ENCODE measurements around the gene TAS2R46. TPM values are rescaled to one million over a fixed set of nuclear protein-coding genes. Genes with fewer than 3 reads are reported as not detected.

The TAS2R46 gene
- total and polyA plus RNA-seq, 9 of the 15 experiments (the other 6 are each of a cell fraction or from before 2014, with no cell fraction given) = 0.08 to 1.8 (median 0.47) TPM; not detected in 2

Small RNA genes within 50 kb of the gene (small RNA-seq; reads per million reads assigned to genes)
- gene AC018630.1 = not detected

Other genes starting within 250 kb of the TAS2R46 start
Only the 7 nearest of the 16 such genes appear.
- gene TAS2R50, start 75.4 kb downstream of the TAS2R46 start, total RNA-seq (2014; rRNA removed) = 0.61 TPM in 1 of 2 replicates, not detected in the other
- 0.91 and 1.6 TPM in 2 replicates for gene TAS2R50, start 75.4 kb downstream of the TAS2R46 start, total RNA-seq (2014; rRNA removed; fragmentation: Illumina TruSeq; extraction: Trizol)
- 1.3 and 1.4 TPM in 2 replicates for gene TAS2R50, start 75.4 kb downstream of the TAS2R46 start, total RNA-seq (2015; rRNA removed; fragmentation: Illumina TruSeq; extraction: Trizol)
- gene TAS2R50, start 75.4 kb downstream of the TAS2R46 start, total RNA-seq (2021) = 0.18 and 0.49 TPM in 2 replicates
- gene TAS2R50, start 75.4 kb downstream of the TAS2R46 start, polyA plus RNA-seq (2011; rRNA removed) = 0.09 and 0.15 TPM in 2 replicates
- gene TAS2R50, start 75.4 kb downstream of the TAS2R46 start, polyA plus RNA-seq (2014; fragmentation: Illumina TruSeq; extraction: Trizol) = not detected in 2 replicates
- gene TAS2R50, start 75.4 kb downstream of the TAS2R46 start, polyA plus RNA-seq (2014; fragmentation: Nextera tagmentation; extraction: Ambion mirVana) = under 1 TPM in 1 of 2 experiments, not detected in 1; 0.06 TPM
- 0.36 TPM in 1 of 2 replicates, not detected in the other for gene TAS2R50, start 75.4 kb downstream of the TAS2R46 start, polyA plus RNA-seq (2014; rRNA removed)
- gene TAS2R20, start 64.0 kb downstream of the TAS2R46 start, total RNA-seq (2014; rRNA removed) = 0.69 and 0.77 TPM in 2 replicates
- 2.3 and 2.7 TPM in 2 replicates for gene TAS2R20, start 64.0 kb downstream of the TAS2R46 start, total RNA-seq (2014; rRNA removed; fragmentation: Illumina TruSeq; extraction: Trizol)
- 1.7 and 1.9 TPM in 2 replicates for gene TAS2R20, start 64.0 kb downstream of the TAS2R46 start, total RNA-seq (2015; rRNA removed; fragmentation: Illumina TruSeq; extraction: Trizol)
- gene TAS2R20, start 64.0 kb downstream of the TAS2R46 start, total RNA-seq (2021) = 0.74 and 0.93 TPM in 2 replicates
- 1.7 and 1.8 TPM in 2 replicates for gene TAS2R20, start 64.0 kb downstream of the TAS2R46 start, polyA plus RNA-seq (2011; rRNA removed)
- gene TAS2R20, start 64.0 kb downstream of the TAS2R46 start, polyA plus RNA-seq (2014; fragmentation: Illumina TruSeq; extraction: Trizol) = 0.55 and 0.67 TPM in 2 replicates
- under 1 TPM; 0.07 to 0.18 TPM for gene TAS2R20, start 64.0 kb downstream of the TAS2R46 start, polyA plus RNA-seq (2014; fragmentation: Nextera tagmentation; extraction: Ambion mirVana)
- gene TAS2R20, start 64.0 kb downstream of the TAS2R46 start, polyA plus RNA-seq (2014; rRNA removed) = 0.44 and 0.45 TPM in 2 replicates
- gene TAS2R19, start 39.7 kb downstream of the TAS2R46 start, total RNA-seq (2014; rRNA removed) = 0.27 and 0.90 TPM in 2 replicates
- 3.0 and 4.1 TPM in 2 replicates for gene TAS2R19, start 39.7 kb downstream of the TAS2R46 start, total RNA-seq (2014; rRNA removed; fragmentation: Illumina TruSeq; extraction: Trizol)
- 2.4 and 2.5 TPM in 2 replicates for gene TAS2R19, start 39.7 kb downstream of the TAS2R46 start, total RNA-seq (2015; rRNA removed; fragmentation: Illumina TruSeq; extraction: Trizol)
- 0.86 and 1.2 TPM in 2 replicates for gene TAS2R19, start 39.7 kb downstream of the TAS2R46 start, total RNA-seq (2021)
- 0.87 and 1.6 TPM in 2 replicates for gene TAS2R19, start 39.7 kb downstream of the TAS2R46 start, polyA plus RNA-seq (2011; rRNA removed)
- 0.13 TPM in 1 of 2 replicates, not detected in the other for gene TAS2R19, start 39.7 kb downstream of the TAS2R46 start, polyA plus RNA-seq (2014; fragmentation: Illumina TruSeq; extraction: Trizol)
- gene TAS2R19, start 39.7 kb downstream of the TAS2R46 start, polyA plus RNA-seq (2014; fragmentation: Nextera tagmentation; extraction: Ambion mirVana) = not detected
- gene TAS2R19, start 39.7 kb downstream of the TAS2R46 start, polyA plus RNA-seq (2014; rRNA removed) = 0.12 and 0.21 TPM in 2 replicates
- gene TAS2R31, start 30.9 kb downstream of the TAS2R46 start, total RNA-seq (2014; rRNA removed) = 0.59 and 0.86 TPM in 2 replicates
- gene TAS2R31, start 30.9 kb downstream of the TAS2R46 start, total RNA-seq (2014; rRNA removed; fragmentation: Illumina TruSeq; extraction: Trizol) = 3.6 and 4.5 TPM in 2 replicates
- 2.0 and 2.3 TPM in 2 replicates for gene TAS2R31, start 30.9 kb downstream of the TAS2R46 start, total RNA-seq (2015; rRNA removed; fragmentation: Illumina TruSeq; extraction: Trizol)
- gene TAS2R31, start 30.9 kb downstream of the TAS2R46 start, total RNA-seq (2021) = 1.0 and 1.1 TPM in 2 replicates
- 1.1 and 1.4 TPM in 2 replicates for gene TAS2R31, start 30.9 kb downstream of the TAS2R46 start, polyA plus RNA-seq (2011; rRNA removed)
- gene TAS2R31, start 30.9 kb downstream of the TAS2R46 start, polyA plus RNA-seq (2014; fragmentation: Illumina TruSeq; extraction: Trizol) = not detected in 2 replicates
- gene TAS2R31, start 30.9 kb downstream of the TAS2R46 start, polyA plus RNA-seq (2014; fragmentation: Nextera tagmentation; extraction: Ambion mirVana) = not detected
- 0.20 TPM in 1 of 2 replicates, not detected in the other for gene TAS2R31, start 30.9 kb downstream of the TAS2R46 start, polyA plus RNA-seq (2014; rRNA removed)
- not detected in 2 replicates for gene TAS2R43, start 30.0 kb upstream of the TAS2R46 start, total RNA-seq (2014; rRNA removed)
- not detected in 2 replicates for gene TAS2R43, start 30.0 kb upstream of the TAS2R46 start, total RNA-seq (2014; rRNA removed; fragmentation: Illumina TruSeq; extraction: Trizol)
- gene TAS2R43, start 30.0 kb upstream of the TAS2R46 start, total RNA-seq (2015; rRNA removed; fragmentation: Illumina TruSeq; extraction: Trizol) = not detected in 2 replicates
- gene TAS2R43, start 30.0 kb upstream of the TAS2R46 start, total RNA-seq (2021) = not detected in 2 replicates
- not detected in 2 replicates for gene TAS2R43, start 30.0 kb upstream of the TAS2R46 start, polyA plus RNA-seq (2011; rRNA removed)
- gene TAS2R43, start 30.0 kb upstream of the TAS2R46 start, polyA plus RNA-seq (2014; fragmentation: Illumina TruSeq; extraction: Trizol) = not detected in 2 replicates
- not detected for gene TAS2R43, start 30.0 kb upstream of the TAS2R46 start, polyA plus RNA-seq (2014; fragmentation: Nextera tagmentation; extraction: Ambion mirVana)
- gene TAS2R43, start 30.0 kb upstream of the TAS2R46 start, polyA plus RNA-seq (2014; rRNA removed) = not detected in 2 replicates
- 1.0 and 1.1 TPM in 2 replicates for gene TAS2R30, start 72.3 kb upstream of the TAS2R46 start, total RNA-seq (2014; rRNA removed)
- gene TAS2R30, start 72.3 kb upstream of the TAS2R46 start, total RNA-seq (2014; rRNA removed; fragmentation: Illumina TruSeq; extraction: Trizol) = 4.0 and 4.9 TPM in 2 replicates
- gene TAS2R30, start 72.3 kb upstream of the TAS2R46 start, total RNA-seq (2015; rRNA removed; fragmentation: Illumina TruSeq; extraction: Trizol) = 2.8 and 3.4 TPM in 2 replicates
- 0.87 and 0.93 TPM in 2 replicates for gene TAS2R30, start 72.3 kb upstream of the TAS2R46 start, total RNA-seq (2021)
- 0.14 and 0.39 TPM in 2 replicates for gene TAS2R30, start 72.3 kb upstream of the TAS2R46 start, polyA plus RNA-seq (2011; rRNA removed)
- not detected in 2 replicates for gene TAS2R30, start 72.3 kb upstream of the TAS2R46 start, polyA plus RNA-seq (2014; fragmentation: Illumina TruSeq; extraction: Trizol)
- under 1 TPM in 1 of 2 experiments, not detected in 1; 0.11 TPM for gene TAS2R30, start 72.3 kb upstream of the TAS2R46 start, polyA plus RNA-seq (2014; fragmentation: Nextera tagmentation; extraction: Ambion mirVana)
- not detected in 2 replicates for gene TAS2R30, start 72.3 kb upstream of the TAS2R46 start, polyA plus RNA-seq (2014; rRNA removed)
- 8.8 and 9.7 TPM in 2 replicates for gene SMIM10L1, start 108.9 kb upstream of the TAS2R46 start, total RNA-seq (2014; rRNA removed)
- 9.0 and 9.9 TPM in 2 replicates for gene SMIM10L1, start 108.9 kb upstream of the TAS2R46 start, total RNA-seq (2014; rRNA removed; fragmentation: Illumina TruSeq; extraction: Trizol)
- gene SMIM10L1, start 108.9 kb upstream of the TAS2R46 start, total RNA-seq (2015; rRNA removed; fragmentation: Illumina TruSeq; extraction: Trizol) = 10.1 and 10.3 TPM in 2 replicates
- 9.1 TPM in 2 replicates for gene SMIM10L1, start 108.9 kb upstream of the TAS2R46 start, total RNA-seq (2021)
- 3.6 and 4.7 TPM in 2 replicates for gene SMIM10L1, start 108.9 kb upstream of the TAS2R46 start, polyA plus RNA-seq (2011; rRNA removed)
- gene SMIM10L1, start 108.9 kb upstream of the TAS2R46 start, polyA plus RNA-seq (2014; fragmentation: Illumina TruSeq; extraction: Trizol) = 6.9 and 8.1 TPM in 2 replicates
- 1 to 10 TPM; 3.0 TPM for gene SMIM10L1, start 108.9 kb upstream of the TAS2R46 start, polyA plus RNA-seq (2014; fragmentation: Nextera tagmentation; extraction: Ambion mirVana)
- gene SMIM10L1, start 108.9 kb upstream of the TAS2R46 start, polyA plus RNA-seq (2014; rRNA removed) = 11.6 and 12.1 TPM in 2 replicates

All from K562 (cell line).